Endothelial cell of umbilical vein (primary cell): Measurements from ENCODE around the gene PYGB.

ENCODE experiments used
- EZH2 ChIP-seq: IDR thresholded peaks from 2 replicates; pipeline ENCODE4 v1.6.1; 2012; ENCODE audit warnings: borderline replicate concordance, low read depth, mild to moderate bottlenecking, moderate library complexity, low read length, inconsistent platforms; ENCODE audit not compliant: severe bottlenecking
- FOS ChIP-seq: IDR thresholded peaks from 2 replicates; pipeline ENCODE4 v1.6.1; 2011; ENCODE audit warnings: mild to moderate bottlenecking, low read length, moderate library complexity, borderline replicate concordance; ENCODE audit not compliant: insufficient read depth
- JUN ChIP-seq: IDR thresholded peaks from 2 replicates; pipeline ENCODE4 v1.6.1; 2011; ENCODE audit warnings: borderline replicate concordance, low read depth; ENCODE audit not compliant: insufficient read length, insufficient read depth
- MYC ChIP-seq: IDR thresholded peaks from one replicate; pipeline ENCODE4 v1.6.1; 2011; ENCODE audit warnings: mild to moderate bottlenecking, low read depth, low read length
- POLR2A ChIP-seq: IDR thresholded peaks from 2 replicates; pipeline ENCODE4 v1.6.1; 2012; ENCODE audit warnings: low read depth, mild to moderate bottlenecking, control low read depth, low read length
- POLR2AphosphoS5 ChIP-seq: IDR thresholded peaks from 2 replicates; pipeline ENCODE4 v1.6.1; 2012; ENCODE audit warnings: low read depth, mild to moderate bottlenecking, control low read depth, low read length, moderate library complexity; ENCODE audit not compliant: insufficient read depth
- TF ChIP-seq, protein P1 (sequence below), 2 donors: IDR thresholded peaks; 1 replicate in 1 of 2; 2 replicates in 1 of 2; pipeline ENCODE4 v1.5.1; 2011; ENCODE audit warnings: low read length in 2 of 2, mild to moderate bottlenecking in 2 of 2, moderate library complexity in 2 of 2, control low read depth in 1 of 2, inconsistent platforms in 1 of 2, low read depth in 1 of 2; ENCODE audit not compliant: insufficient read depth in 1 of 2; ENCODE audit errors: extremely low read depth in 1 of 2
- TF ChIP-seq, protein P2 (sequence below): IDR thresholded peaks from 2 replicates; pipeline ENCODE4 v1.6.1; 2011; ENCODE audit not compliant: insufficient read depth, insufficient read length

DNA sequence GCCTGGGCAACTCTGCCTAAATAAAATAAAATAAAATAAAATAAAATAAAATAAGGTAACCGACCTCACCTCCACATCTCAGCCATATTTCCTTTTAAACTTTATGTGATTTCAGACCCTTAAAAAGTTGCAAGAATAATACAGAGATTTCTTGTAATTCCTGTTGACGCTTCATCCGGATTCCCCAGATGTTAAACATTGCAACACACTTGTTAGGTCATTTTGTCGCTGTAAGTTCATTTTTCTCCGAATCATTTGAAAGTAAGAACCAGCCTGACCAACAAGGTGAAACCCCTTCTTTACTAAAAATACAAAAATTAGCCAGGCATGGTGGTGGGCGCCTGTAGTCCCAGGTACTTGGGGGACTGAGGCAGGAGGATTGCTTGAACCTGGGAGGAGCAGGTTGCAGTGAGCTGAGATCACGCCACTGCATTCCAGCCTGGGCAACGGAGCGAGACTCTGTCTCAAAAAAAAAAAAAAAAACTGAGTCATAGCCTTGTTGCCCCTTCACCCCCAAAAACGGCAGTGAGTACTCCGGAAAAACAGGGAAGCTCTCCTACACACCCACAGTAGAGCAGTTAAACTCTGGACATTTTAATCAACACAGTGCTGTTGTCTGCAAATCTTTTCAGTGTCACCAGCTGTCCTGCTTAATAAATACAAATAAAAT is 5.9 kb downstream of the PYGB start:
- TF ChIP-seq, protein P1, sequence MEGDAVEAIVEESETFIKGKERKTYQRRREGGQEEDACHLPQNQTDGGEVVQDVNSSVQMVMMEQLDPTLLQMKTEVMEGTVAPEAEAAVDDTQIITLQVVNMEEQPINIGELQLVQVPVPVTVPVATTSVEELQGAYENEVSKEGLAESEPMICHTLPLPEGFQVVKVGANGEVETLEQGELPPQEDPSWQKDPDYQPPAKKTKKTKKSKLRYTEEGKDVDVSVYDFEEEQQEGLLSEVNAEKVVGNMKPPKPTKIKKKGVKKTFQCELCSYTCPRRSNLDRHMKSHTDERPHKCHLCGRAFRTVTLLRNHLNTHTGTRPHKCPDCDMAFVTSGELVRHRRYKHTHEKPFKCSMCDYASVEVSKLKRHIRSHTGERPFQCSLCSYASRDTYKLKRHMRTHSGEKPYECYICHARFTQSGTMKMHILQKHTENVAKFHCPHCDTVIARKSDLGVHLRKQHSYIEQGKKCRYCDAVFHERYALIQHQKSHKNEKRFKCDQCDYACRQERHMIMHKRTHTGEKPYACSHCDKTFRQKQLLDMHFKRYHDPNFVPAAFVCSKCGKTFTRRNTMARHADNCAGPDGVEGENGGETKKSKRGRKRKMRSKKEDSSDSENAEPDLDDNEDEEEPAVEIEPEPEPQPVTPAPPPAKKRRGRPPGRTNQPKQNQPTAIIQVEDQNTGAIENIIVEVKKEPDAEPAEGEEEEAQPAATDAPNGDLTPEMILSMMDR (IDR thresholded peaks at IDR 0.05; ENCODE audit: extremely low read depth in 1 of 2, insufficient read depth in 1 of 2, low read depth in 1 of 2, low read length in 2 of 2) = no peak
- TF ChIP-seq EZH2 = no peak
- no peak for TF ChIP-seq JUN
- no peak for TF ChIP-seq POLR2A
- TF ChIP-seq, protein P2, sequence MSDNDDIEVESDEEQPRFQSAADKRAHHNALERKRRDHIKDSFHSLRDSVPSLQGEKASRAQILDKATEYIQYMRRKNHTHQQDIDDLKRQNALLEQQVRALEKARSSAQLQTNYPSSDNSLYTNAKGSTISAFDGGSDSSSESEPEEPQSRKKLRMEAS = no peak
- TF ChIP-seq POLR2AphosphoS5 = no peak
- no peak for TF ChIP-seq FOS
- TF ChIP-seq MYC = no peak
